GM18498 (cell line): ENCODE data around the gene TDRD3.
A peak's percentile ranks its signal among the peaks of the same experiment; 100 is the strongest.
"Not testable (repeated sequence)": the region's sequence is repeated elsewhere in the genome, so short reads cannot be mapped to it uniquely, and the experiment has no call there.

ENCODE experiments used
- ATAC-seq: cut with Tn5 transposase; IDR thresholded peaks from one replicate; pipeline ENCODE4 v1.9.1; 2021; ENCODE audit warnings: mild to moderate bottlenecking, moderate library complexity; ENCODE audit not compliant: unreplicated experiment

TDRD3 gene

DNA sequence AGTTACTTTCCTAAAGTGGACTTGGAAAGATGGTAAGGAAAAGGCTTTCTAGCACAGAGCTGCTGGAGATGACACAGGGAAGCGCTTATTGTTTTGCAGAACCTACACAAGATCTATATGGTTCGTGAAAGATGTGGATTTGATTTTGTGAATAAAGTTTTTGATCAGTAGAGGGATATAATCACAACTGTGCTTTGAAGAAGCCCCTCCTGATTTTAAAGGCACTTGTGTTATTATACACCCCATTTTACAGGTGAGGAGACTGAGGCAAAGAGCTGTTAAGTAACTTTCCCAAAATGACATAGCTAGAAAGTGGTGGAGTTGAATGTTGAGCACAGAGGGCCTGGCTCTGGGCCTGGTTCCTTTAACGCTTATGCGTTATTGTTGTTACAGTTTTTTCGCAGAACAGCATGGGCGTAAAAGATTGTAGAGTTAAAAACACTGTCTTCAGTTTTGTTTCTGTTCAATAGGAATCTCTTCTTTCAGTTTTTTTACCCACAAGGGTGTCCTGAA is 1.4 kb downstream of the TDRD3 start:
- ATAC-seq: no peak

DNA sequence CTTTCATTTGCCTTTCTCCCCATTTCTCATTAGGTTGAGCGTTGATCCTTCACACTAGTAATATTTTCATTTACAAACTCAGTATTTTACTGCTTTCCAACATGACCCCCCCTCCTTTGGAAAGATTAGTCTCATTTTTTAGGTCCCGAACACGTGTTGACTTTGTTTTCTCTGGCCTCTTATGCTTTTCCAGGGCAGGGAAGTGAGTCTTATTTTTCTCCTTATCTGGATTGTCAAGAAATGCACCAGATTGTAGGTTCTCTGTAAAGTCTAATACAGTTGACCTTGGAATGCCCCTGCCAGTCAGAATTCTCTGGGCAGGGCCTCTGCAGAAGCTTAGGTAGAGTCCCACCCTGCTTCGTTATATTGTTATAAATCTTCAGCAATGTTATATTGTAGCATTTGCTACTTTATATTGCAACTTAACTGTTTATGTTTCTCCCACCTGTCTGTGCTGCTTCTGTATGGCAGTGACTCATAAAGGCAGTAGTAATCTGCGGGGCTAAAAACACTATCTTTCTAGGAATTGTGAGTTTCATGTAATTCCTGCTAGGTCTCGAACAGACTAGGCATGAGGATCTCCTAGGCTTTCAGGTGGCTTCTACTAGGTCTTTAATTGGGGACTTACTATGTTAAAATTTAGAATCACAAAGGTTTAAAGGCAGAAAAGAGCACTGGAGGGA is 2.0 kb downstream of the TDRD3 start:
- ATAC-seq: no peak

DNA sequence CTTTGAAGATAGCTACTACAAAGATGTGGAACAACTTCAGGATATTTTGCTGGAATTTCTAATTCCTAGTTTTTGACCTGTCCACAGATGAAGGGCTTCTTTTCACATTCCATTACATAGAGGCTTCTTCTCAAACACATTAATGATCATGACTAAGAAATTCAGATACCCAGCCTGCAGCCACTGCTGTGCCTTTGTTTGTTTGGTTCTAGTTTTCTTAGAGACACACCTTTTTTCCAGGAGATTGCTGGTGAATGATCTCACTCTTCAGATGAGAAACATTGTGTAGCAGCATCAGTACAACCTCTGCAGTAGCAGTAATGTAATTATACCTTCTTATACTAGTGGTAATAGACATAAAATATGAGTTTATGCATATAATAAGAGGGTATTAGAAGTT is 5.0 kb downstream of the TDRD3 start:
- ATAC-seq: no peak

DNA sequence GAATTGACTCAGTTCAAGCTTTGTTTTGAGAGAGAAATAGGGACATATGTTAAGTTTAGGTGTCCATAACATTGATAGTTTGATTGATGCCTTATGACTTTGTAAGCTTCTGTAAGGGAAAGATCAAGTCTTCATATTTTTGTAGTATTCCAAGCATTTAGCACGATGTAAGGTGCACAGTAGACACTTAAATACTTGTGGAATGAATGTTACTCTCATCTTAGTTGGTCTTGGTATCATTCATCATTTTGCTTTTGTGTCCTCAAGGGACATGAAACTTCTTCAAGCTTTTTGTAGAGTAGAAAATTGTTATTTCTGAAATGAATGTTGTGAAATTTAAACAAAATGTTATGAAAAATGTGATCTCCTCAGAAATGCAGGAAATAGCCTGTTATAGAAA is 10.1 kb downstream of the TDRD3 start:
- ATAC-seq: no peak

DNA sequence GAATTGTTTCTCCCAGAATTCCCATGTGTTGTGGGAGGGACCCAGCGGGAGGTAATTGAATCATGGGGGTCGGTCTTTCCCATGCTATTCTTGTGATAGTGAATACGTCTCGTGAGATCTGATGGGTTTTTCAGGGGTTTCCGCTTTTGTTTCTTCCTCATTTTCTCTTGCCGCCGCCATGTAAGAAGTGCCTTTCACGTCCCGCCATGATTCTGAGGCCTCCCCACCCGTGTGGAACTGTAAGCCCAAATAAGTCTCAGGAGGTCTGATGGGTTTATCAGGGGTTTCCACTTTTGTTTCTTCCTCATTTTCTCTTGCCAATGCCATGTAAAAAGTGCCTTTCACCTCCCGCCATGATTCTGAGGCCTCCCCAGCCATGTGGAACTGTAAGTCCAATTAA is 10.8 kb downstream of the TDRD3 start:
- not testable (repeated sequence) for ATAC-seq

DNA sequence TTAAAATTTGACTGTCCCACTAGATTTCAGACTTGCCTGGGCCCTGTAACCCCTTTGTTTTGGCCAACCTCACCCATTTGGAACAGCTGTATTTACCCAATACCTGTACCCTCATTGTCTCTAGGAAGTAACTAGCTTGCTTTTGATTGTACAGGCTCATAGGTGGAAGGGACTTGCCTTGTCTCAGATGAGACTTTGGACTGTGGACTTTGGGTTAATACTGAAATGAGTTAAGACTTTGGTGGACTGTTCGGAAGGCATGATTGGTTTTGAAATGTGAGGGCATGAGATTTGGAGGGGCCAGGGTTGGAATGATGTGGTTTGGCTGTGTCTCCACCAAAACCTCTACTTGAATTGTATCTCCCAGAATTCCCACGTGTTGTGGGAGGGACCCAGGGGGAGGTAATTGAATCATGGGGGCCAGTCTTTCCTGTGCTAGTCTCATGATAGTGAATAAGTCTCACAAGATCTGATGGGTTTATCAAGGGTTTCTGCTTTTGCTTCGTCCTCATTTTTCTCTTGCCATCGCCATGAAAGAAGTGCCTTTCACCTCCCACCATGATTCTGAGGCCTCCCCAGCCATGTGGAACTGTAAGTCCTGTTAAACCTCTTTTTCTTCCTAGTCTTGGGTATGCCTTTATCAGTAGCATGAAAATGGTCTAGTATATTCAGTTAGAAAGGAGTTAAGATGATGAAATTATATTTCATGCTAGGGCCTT is 12.7 kb downstream of the TDRD3 start:
- ATAC-seq: not testable (repeated sequence)

DNA sequence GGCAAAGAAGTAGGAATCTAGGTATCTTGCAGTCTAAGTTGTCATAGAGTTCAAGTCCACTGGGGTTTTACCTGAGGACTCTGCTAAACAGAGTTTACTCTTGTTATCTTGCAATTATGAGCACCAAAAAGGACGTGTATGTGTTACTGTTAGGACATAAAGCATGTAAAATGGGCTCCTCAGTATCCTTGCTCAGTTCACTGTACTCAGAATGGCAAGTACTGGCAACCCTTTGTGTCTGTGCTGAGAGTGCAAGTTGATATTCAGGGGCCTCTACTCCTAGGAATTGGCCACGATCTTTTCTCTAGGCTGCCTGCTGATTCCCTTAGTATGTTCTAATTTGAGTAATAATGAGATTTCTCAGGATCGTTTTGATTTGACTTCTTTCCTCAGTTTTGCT is 13.3 kb downstream of the TDRD3 start:
- no peak for ATAC-seq

DNA sequence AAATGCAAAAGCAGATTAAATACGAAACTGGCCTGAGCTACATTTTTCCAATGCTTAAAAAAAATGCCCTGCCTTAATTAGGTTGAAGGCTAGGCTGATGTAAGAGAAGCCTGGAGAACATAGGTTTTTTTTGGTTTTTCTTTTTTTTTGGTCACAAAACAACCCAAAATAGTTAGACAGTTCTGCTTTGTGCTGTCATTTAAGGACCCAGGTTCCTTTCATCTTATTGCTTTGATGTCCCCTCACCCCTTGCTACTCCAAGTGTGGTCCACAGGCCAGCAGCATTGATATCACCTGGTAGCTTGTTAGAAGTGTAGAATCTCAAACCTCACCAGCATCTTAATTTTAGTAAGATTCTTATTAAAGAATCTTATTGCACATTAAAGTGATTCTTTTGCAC is 14.4 kb downstream of the TDRD3 start:
- no peak for ATAC-seq

DNA sequence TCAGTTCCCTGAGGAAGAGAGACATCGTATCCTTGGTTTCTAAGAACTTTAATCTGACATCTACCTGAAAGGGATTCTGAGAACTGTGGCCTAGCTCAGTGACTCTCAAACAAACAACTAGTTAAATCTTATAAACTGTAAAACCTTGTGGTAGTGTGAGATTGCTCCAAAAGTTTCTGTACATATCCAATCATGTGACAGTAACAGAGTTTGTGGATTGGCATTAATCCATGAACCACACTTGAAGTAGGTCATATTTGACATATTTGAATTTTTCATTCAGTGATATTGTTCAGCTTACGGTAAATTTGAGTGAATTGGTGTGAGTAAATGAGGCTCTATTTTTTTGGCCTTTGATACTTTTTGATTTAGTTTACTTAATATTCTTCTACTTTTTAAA is 15.0 kb downstream of the TDRD3 start:
- no peak for ATAC-seq

DNA sequence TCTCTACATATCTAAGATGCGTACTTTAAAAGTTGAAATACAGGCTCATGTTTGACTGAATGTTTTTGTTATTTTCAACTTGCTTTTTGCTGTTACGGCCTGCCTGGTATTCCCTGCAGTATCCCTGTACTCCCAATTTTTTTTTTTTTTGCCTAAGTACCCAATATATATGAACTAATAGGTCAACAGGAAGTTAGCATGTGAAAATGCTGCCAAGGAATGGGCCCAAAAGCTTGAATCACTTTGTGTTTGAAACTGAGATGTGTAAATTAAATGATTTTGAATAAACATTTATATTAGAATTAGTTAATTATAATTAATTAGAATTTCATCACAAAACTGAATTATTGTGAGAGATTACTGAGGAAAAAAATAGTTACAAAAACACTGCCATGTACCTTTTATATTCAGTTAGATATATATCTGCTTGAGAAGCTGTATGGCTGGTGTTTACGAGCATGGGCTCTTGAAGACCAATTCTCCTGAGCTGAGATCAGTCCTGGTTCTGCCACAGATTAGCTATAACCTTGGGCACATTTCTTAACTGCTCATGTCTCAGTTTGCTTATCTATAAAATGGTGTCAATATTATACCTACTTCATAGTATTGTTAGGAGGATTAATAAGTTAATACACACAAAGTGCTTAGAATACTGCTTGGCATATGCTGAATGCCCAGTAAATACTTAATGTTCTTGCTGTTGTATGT is 16.0 kb downstream of the TDRD3 start:
- no peak for ATAC-seq

DNA sequence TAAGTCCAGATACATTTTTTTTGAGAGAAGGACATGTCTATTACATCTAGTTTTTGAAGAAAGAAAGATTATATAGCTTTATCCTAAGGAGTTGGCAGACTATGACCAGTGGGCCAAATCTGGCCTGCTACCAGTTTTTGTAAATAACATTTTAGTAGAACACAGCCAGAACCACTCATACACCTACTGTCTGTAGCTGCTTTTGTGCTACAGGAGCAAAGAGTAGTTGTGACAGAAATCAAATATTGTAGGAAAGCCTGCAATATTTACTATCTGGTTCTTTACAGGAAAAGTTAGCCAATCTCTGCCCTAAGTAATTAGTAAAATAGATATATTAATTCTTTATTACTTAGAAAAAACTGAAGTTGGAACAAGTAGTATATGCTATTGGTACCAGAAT is 17.2 kb downstream of the TDRD3 start:
- no peak for ATAC-seq

DNA sequence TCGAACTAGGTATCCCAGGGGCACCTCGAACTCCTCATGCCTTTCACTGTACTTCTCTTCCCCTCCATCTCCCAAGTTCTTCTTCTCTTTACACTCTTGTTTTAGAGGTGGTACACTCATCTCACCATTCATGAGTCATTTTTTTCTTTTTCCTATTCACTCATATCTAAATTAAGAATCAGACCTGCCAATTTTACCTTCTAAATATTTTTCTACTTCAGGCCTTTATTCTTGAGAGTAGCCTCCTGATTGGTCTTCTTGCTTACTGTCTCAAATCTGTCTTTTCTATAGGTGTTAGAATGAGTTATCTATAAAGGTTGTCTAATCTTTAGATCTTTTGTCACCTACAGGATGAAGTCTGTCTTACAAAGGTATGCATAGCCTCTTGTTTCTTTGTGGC is 20.7 kb downstream of the TDRD3 start:
- ATAC-seq: no peak

DNA sequence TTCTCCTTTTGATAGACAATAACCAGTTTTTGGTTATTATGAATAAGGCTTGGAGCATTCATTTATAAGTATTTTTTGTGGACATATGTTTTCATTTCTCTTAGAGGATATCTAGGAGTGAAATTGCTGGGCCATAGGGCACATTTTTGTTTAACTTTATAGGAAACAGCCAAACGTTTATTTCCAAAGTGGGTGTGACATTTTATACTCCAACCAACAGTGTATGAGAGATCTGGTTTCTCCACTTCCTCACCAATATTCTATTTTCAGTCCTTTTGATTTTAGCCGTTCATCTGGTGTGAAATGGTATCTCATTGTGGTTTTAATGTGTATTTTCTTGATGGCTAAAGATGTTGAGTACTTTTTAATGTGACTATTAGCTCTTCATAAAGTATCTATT is 21.9 kb downstream of the TDRD3 start:
- ATAC-seq: no peak

DNA sequence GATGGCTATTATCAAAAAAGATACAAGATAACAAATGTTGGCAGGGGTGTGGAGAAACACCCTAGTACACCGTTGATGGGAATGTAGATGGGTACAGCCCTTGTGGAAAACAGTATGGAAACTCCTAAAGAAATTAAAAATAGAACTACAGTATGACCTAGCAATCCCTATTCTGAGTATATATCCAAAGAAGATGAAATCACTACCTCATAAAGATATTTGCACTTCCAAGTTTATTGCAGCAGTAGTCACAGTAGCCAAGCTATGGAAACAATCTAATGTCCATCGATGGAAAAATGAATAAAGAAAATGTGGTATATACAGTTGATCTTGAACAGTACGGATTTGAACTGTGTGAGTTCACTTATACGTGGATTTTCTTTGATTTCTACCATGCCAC is 28.3 kb downstream of the TDRD3 start:
- no peak for ATAC-seq

DNA sequence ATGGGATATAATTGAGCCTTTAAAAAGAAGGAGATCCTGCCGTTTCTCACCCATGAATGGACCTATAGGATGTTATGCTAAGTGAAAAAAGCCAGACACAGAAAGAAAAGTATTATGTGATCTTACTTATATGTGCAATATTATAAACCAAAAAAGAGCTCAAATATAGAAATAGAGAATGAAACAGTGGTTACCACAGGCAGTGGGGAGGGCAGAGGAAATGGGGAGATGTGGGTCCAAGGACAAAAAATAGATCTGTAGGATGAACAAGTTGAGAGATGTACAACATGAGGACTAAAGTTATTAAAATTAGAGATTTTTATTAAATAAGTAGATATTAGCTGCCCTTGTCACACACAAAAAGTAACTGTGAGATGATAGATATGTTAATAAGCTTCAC is 29.1 kb downstream of the TDRD3 start:
- no peak for ATAC-seq

DNA sequence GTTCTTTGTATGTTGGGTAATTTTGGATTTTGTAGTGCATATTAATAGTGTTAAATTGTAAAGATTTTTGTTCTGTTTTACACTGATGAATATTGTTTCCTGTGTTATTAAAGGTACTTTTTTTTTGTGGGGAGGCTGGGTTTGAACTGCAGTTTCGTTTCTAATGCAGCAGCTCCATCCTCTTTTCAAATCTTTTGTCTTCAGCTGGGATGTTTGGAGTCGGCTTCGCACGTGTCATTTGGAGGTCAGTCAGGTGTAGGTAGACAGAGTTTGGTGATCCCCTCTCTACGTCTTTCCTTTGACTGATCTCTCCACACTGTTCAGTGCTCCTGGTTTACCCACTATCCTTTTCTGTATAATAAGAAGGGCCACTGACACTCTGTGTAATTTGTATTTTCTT is 30.3 kb downstream of the TDRD3 start:
- ATAC-seq: peak; percentile 43

DNA sequence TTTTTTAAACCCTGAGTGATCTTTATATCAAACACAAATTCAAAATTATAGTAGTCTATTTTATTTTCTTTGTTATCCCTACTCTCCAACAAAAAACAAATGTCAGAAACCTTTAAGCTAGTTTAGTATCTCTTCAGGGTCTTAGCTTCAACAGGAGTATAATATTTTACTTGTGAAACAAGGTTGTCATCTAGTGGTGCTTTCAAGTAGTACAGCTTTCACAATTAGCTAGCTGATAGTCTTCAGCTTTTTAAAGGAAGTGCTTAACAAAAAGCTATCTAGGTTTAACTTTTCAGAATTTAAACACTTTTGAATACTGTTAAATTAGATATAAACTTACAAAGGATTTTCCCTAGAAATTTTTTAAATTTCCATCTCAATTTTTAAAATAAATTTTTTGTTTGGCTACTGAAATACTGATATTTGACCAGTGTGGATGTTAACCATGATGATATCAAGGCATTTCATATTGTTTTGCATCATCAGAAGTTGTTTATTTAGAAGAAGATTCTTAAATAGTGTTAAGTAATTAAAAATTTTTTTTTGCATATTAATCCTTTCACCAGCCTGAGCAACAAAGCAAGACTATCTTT is 34.2 kb downstream of the TDRD3 start:
- ATAC-seq: peak; percentile 71

DNA sequence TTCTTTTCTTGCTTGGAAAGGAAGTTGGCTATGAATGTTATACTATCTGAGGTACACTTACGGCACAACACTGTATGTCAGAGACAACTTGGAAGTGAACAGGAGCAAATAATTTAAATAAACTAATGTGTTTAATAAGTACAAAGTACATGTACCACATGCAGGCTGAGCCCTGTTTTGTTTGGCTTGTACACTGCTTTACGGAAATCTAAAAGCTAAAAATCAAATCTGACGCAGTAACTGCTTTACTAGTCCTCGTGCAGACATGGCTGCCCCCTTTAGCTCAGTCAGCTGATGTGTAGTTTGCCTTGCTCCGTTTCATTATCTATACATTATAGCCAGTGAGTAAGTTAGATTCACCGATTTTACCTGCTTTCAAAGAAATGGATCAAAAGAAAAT is 36.5 kb downstream of the TDRD3 start:
- no peak for ATAC-seq

DNA sequence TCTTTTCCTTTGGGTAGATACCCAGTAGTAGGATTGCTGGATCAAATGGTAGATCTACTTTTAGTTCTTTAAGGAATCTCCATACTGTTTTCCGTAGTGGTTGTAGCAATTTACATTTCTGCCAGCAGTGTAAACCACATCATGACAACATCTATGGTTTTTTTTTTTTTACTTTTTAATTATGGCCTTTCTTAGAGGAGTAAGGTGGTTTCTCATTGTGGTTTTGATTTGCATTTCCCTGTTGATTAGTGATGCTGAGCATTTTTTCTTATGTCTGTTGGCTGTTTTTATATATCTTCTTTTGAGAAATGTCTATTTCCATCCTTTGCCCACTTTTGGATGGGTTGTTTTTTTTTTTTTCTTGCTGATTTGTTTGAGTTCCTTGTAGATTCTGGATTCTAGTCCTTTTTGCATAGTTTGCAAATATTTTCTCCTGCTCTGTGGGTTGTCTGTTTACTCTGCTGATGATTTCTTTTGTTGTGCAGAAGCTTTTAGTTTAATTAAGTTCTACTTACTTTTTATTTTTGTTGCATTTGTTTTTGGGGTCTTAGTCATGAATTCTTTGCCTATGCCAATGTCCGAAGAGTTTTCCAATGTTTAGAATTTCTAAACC is 38.8 kb downstream of the TDRD3 start:
- ATAC-seq: peak; percentile 44

DNA sequence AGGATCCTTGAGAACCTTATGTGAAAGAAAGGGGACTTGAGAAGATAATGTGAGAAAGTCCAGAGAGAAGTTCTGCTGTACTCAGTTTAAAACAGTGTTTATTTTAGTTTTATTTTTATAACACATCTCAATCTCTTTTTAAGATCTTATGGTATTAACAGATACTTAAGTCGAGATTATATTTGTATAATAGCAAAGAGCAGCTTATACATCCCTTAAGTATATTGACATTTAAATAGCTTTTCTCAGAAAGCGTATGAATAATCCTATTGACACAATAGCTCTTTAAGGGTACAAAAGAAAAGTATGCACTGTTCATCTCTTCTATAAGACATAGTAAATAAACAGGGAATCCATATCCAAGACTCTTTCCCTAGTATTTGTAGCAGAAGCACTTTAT is 42.2 kb downstream of the TDRD3 start:
- ATAC-seq: no peak

DNA sequence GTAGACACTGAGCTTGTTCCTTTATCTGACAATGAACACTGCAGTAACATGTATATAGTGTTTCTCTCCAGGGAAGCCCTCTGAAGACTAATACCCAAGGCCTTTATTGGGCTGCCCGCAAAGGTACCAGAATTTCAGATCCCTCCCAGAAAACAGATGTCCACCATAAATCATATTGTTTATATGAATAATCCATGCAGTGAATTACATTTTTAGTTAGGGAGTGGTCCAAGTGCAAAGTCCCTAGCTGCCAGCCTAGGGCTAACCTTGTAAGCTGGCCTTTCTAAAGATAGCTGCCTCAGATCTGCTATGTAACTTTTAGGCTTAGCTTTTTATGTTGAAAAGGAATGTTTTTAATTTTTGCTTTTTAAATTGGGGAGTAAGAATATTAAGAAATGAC is 44.7 kb downstream of the TDRD3 start:
- no peak for ATAC-seq
